ENCODE data around the gene LGALS3. TPM values are rescaled to one million over a fixed set of nuclear protein-coding genes. Genes with fewer than 3 reads are reported as not detected.

LGALS3 gene
- total RNA-seq, 2 donors from 2014 or later: 178 to 184 TPM

GRCh38 chr14:55136885-55137786 is 8.1 kb downstream of the LGALS3 start:
- peak; percentile 89 for DNase-seq (ENCODE audit: low spot score)
- peak in 1 of 2 donors; percentile 29 for TF ChIP-seq CTCF (IDR thresholded peaks at IDR 0.05)
- H3K27ac ChIP-seq: peak overlapping the region; percentile 70 to 73
- peaks cover 49% of the 10 kb centered on the region for H3K36me3 ChIP-seq
- peaks cover 0 to 53% of the 10 kb centered on the region in 2 donors for H3K4me1 ChIP-seq
- H3K9me3 ChIP-seq: no peaks in the 10 kb centered on the region
- H3K4me3 ChIP-seq: peak overlapping the region in 1 of 2 donors; percentile 20
- H3K27me3 ChIP-seq: no peaks in the 10 kb centered on the region

- peaks cover 59% of the 10 kb centered on the region for H3K36me3 ChIP-seq
- no peak for DNase-seq (ENCODE audit: low spot score)
- no peaks in the 10 kb centered on the region for H3K27me3 ChIP-seq
- peak overlapping the region in 1 of 2 donors; percentile 20 for H3K4me3 ChIP-seq
- TF ChIP-seq CTCF (IDR thresholded peaks at IDR 0.05): no peak
- H3K9me3 ChIP-seq: no peaks in the 10 kb centered on the region
- H3K4me1 ChIP-seq: peaks cover 0 to 43% of the 10 kb centered on the region in 2 donors
- H3K27ac ChIP-seq: peak overlapping the region; percentile 70 to 73
These were observed 9.0 kb downstream of the LGALS3 start for GRCh38 chr14:55138091-55138490.

- Histone ChIP-seq H3K4me3 (no peak overlapping the region), H3K9me3 (no peaks in the 10 kb centered on the region), H3K27ac (no peak overlapping the region), H3K27me3 (no peaks in the 10 kb centered on the region), H3K4me1 (peaks cover 0 to 33% of the 10 kb centered on the region in 2 donors), H3K36me3 (peaks cover 62% of the 10 kb centered on the region)
- no peak for DNase-seq (ENCODE audit: low spot score)
- no peak for TF ChIP-seq CTCF (IDR thresholded peaks at IDR 0.05)
These were observed 10.1 kb downstream of the LGALS3 start for GRCh38 chr14:55139141-55139540.

- Histone ChIP-seq H3K27me3 (no peaks in the 10 kb centered on the region), H3K27ac (no peak overlapping the region), H3K9me3 (no peaks in the 10 kb centered on the region), H3K36me3 (peaks cover 69% of the 10 kb centered on the region), H3K4me3 (no peak overlapping the region), H3K4me1 (peaks cover 0 to 28% of the 10 kb centered on the region in 2 donors)
- no peak for DNase-seq (ENCODE audit: low spot score)
- TF ChIP-seq CTCF (IDR thresholded peaks at IDR 0.05): no peak
These were observed 10.9 kb downstream of the LGALS3 start for GRCh38 chr14:55139696-55140509.

GRCh38 chr14:55141825-55142224 is 12.8 kb downstream of the LGALS3 start:
- no peak for DNase-seq (ENCODE audit: low spot score)
- peaks cover 82% of the 10 kb centered on the region for H3K36me3 ChIP-seq
- H3K4me1 ChIP-seq: peaks cover 0 to 15% of the 10 kb centered on the region in 2 donors
- TF ChIP-seq CTCF (IDR thresholded peaks at IDR 0.05): no peak
- no peaks in the 10 kb centered on the region for H3K9me3 ChIP-seq
- H3K27me3 ChIP-seq: no peaks in the 10 kb centered on the region
- H3K27ac ChIP-seq: no peak overlapping the region
- no peak overlapping the region for H3K4me3 ChIP-seq
